H1 (cell line): ENCODE measurements around the gene BCL2L11. TPM values are rescaled to one million over a fixed set of nuclear protein-coding genes. Genes with fewer than 3 reads are reported as not detected.

Experiments
- CTCF ChIA-PET: fragments of 300-600 bp; sonication (Branson Sonifier 250); formaldehyde crosslinking; loops from one replicate; lab custom pipeline; 2021; ENCODE audit not compliant: partially characterized antibody; lab: Charles Lee
- POLR2A ChIA-PET: fragments of 300-600 bp; sonication (Branson Sonifier 250); formaldehyde crosslinking; loops from one replicate; lab custom pipeline; 2021; ENCODE audit warnings: inconsistent platforms; ENCODE audit not compliant: partially characterized antibody; lab: Charles Lee
- DNase-seq, 2 experiments: peaks; one replicate each; pipeline versions ENCODE4 v3.0.0 to v3.0.0-alpha.2; 2010 to 2022; ENCODE audit warnings: low spot score in 2 of 2, low read depth in 1 of 2, mixed read lengths in 1 of 2
- FAIRE-seq: peaks from 2 replicates; lab custom pipeline; 2011; peaks lifted over from hg19 to GRCh38; lab: Jason Lieb, UNC
- H2AFZ ChIP-seq: 2 replicates; pipeline ENCODE4 v1.8.1; 2012; ENCODE audit warnings: low read length, inconsistent platforms
- H2AK5ac ChIP-seq: 2 replicates; pipeline ENCODE4 v1.6.1; 2013; ENCODE audit warnings: low read depth, low read length
- H2BK120ac ChIP-seq: replicated peaks from 2 replicates; pipeline ENCODE3; 2013; ENCODE audit warnings: low read depth, low read length, inconsistent platforms
- H2BK12ac ChIP-seq: 2 replicates; pipeline ENCODE4 v1.6.1; 2013; ENCODE audit warnings: low read depth, low read length
- H2BK15ac ChIP-seq: 2 replicates; pipeline ENCODE4 v1.6.1; 2013; ENCODE audit warnings: low read length
- H2BK20ac ChIP-seq: 2 replicates; pipeline ENCODE4 v1.6.1; 2013; ENCODE audit warnings: low read length
- H2BK5ac ChIP-seq: 2 replicates; pipeline ENCODE4 v1.6.1; 2013; ENCODE audit warnings: low read depth, low read length
- H3K14ac ChIP-seq: 2 replicates; pipeline ENCODE4 v1.6.1; 2013; ENCODE audit warnings: inconsistent platforms; ENCODE audit not compliant: insufficient read length
- H3K18ac ChIP-seq: 2 replicates; pipeline ENCODE4 v1.6.1; 2013; ENCODE audit warnings: low read length; ENCODE audit errors: extremely low read depth
- H3K23ac ChIP-seq: 2 replicates; pipeline ENCODE4 v1.6.1; 2013; ENCODE audit warnings: inconsistent platforms; ENCODE audit not compliant: insufficient read length
- H3K23me2 ChIP-seq: 2 replicates; pipeline ENCODE4 v1.6.1; 2013; ENCODE audit warnings: low read depth, low read length
- H3K27ac ChIP-seq: 2 replicates; pipeline ENCODE4 v1.6.1; 2011; ENCODE audit warnings: low read depth, low read length, inconsistent platforms
- H3K27me3 ChIP-seq, 4 experiments: replicated peaks in 1 of 4; 1 replicate in 1 of 4; 2 replicates in 3 of 4; pipeline versions ENCODE4 v1.6.1 to v1.8.1; 2011 to 2013; ENCODE audit warnings: low read length in 3 of 4, mild to moderate bottlenecking in 3 of 4, inconsistent platforms in 2 of 4, mixed read lengths in 2 of 4, moderate library complexity in 1 of 4; ENCODE audit not compliant: control insufficient read depth in 3 of 4, insufficient read depth in 3 of 4; ENCODE audit errors: extremely low read depth in 1 of 4
- H3K36me3 ChIP-seq, 4 experiments: 2 replicates each; pipeline versions ENCODE4 v1.6.1 to v1.8.1; 2011 to 2013; ENCODE audit warnings: mild to moderate bottlenecking in 4 of 4, low read length in 3 of 4, moderate library complexity in 2 of 4, control low read depth in 1 of 4, inconsistent platforms in 1 of 4; ENCODE audit not compliant: insufficient read depth in 4 of 4, control insufficient read depth in 2 of 4
- H3K4ac ChIP-seq: replicated peaks from 2 replicates; pipeline ENCODE3; 2013; ENCODE audit warnings: low read length, low read depth, mixed read lengths, inconsistent platforms; ENCODE audit not compliant: insufficient read length
- H3K4me1 ChIP-seq, 4 experiments: replicated peaks in 1 of 4; 1 replicate in 1 of 4; 2 replicates in 3 of 4; pipeline versions ENCODE4 v1.6.1 to v1.8.1; 2011 to 2013; ENCODE audit warnings: low read length in 3 of 4, inconsistent platforms in 2 of 4, mixed read lengths in 1 of 4; ENCODE audit not compliant: insufficient read depth in 4 of 4, control insufficient read depth in 3 of 4
- H3K4me2 ChIP-seq, 2 experiments: 2 replicates each; pipeline versions ENCODE4 v1.6.1 to v1.8.1; 2011 to 2013; ENCODE audit warnings: low read depth in 2 of 2, low read length in 2 of 2, control low read depth in 1 of 2, inconsistent platforms in 1 of 2, mild to moderate bottlenecking in 1 of 2; ENCODE audit not compliant: insufficient read depth in 1 of 2
- H3K4me3 ChIP-seq, 4 experiments: fragments of 200-600, 300-600 bp in 1 of 4; sonication (generic), shearing (Covaris generic), sonication (Bioruptor Twin) in 1 of 4; 2 replicates each; pipeline versions ENCODE4 v1.5.1 to v1.8.1; 2011 to 2016; ENCODE audit warnings: low read length in 4 of 4, low read depth in 3 of 4, control low read depth in 2 of 4, inconsistent platforms in 2 of 4, mild to moderate bottlenecking in 2 of 4, mixed read lengths in 1 of 4, moderate library complexity in 1 of 4; ENCODE audit not compliant: insufficient read depth in 2 of 4; ENCODE audit errors: extremely low read depth in 1 of 4
- H3K56ac ChIP-seq: replicated peaks from 2 replicates; pipeline ENCODE3; 2013; ENCODE audit warnings: low read depth, mild to moderate bottlenecking, mixed read lengths, low read length, inconsistent platforms; ENCODE audit not compliant: insufficient read length
- H3K79me1 ChIP-seq: 2 replicates; pipeline ENCODE4 v1.6.1; 2013; ENCODE audit warnings: low read depth, low read length, control low read depth
- H3K79me2 ChIP-seq, 2 experiments: 2 replicates each; pipeline versions ENCODE4 v1.6.1 to v1.8.1; 2012 to 2013; ENCODE audit warnings: low read length in 2 of 2, mild to moderate bottlenecking in 2 of 2, inconsistent platforms in 1 of 2; ENCODE audit not compliant: insufficient read depth in 2 of 2, control insufficient read depth in 1 of 2
- H3K9ac ChIP-seq, 4 experiments: replicated peaks in 1 of 4; 1 replicate in 1 of 4; 2 replicates in 3 of 4; pipeline versions ENCODE4 v1.6.1 to v1.8.1; 2011 to 2013; ENCODE audit warnings: low read depth in 3 of 4, low read length in 3 of 4, control low read depth in 2 of 4, mild to moderate bottlenecking in 2 of 4, moderate library complexity in 2 of 4, inconsistent platforms in 1 of 4; ENCODE audit errors: extremely low read depth in 1 of 4
- H3K9me3 ChIP-seq, 2 experiments: 2 replicates each; pipeline versions ENCODE4 v1.6.1 to v1.8.1; 2012 to 2013; ENCODE audit warnings: mild to moderate bottlenecking in 2 of 2, moderate library complexity in 2 of 2, control low read depth in 1 of 2, inconsistent platforms in 1 of 2, low read depth in 1 of 2, low read length in 1 of 2, mixed read lengths in 1 of 2; ENCODE audit not compliant: insufficient read depth in 2 of 2
- H4K20me1 ChIP-seq, 2 experiments: replicated peaks in 1 of 2; 2 replicates each; pipeline versions ENCODE3 to v1.8.1; 2011 to 2013; ENCODE audit warnings: inconsistent platforms in 2 of 2, low read length in 2 of 2, mild to moderate bottlenecking in 1 of 2; ENCODE audit not compliant: insufficient read depth in 2 of 2, control insufficient read depth in 1 of 2
- H4K5ac ChIP-seq: 2 replicates; pipeline ENCODE4 v1.6.1; 2013; ENCODE audit warnings: low read length, low read depth, mixed read lengths, inconsistent platforms; ENCODE audit not compliant: insufficient read length
- H4K8ac ChIP-seq: 2 replicates; pipeline ENCODE4 v1.8.0; 2013; ENCODE audit warnings: mild to moderate bottlenecking, moderate library complexity, low read length, inconsistent platforms; ENCODE audit not compliant: insufficient read depth; ENCODE audit errors: extremely low read depth
- H4K91ac ChIP-seq: replicated peaks from 2 replicates; pipeline ENCODE3; 2013; ENCODE audit warnings: low read length, mixed read lengths, inconsistent platforms; ENCODE audit not compliant: insufficient read length
- ASH2L ChIP-seq: fragments of 200-600, 300-600 bp; sonication (generic); IDR thresholded peaks from one replicate; pipeline ENCODE4 v1.7.1; 2017; ENCODE audit warnings: low read length
- CHD2 ChIP-seq: IDR thresholded peaks from 2 replicates; pipeline ENCODE4 v1.6.1; 2012; ENCODE audit warnings: low read length, improper control_type of control experiment
- EZH2 ChIP-seq: fragments of 200-600 bp; sonication (generic); IDR thresholded peaks from 2 replicates; pipeline ENCODE4 v1.7.1; 2012; ENCODE audit warnings: low read depth, mild to moderate bottlenecking, moderate library complexity, low read length, inconsistent platforms; ENCODE audit not compliant: severe bottlenecking
- JUN ChIP-seq: IDR thresholded peaks from 2 replicates; pipeline ENCODE4 v1.6.1; 2011; ENCODE audit warnings: low read depth, mild to moderate bottlenecking, improper control_type of control experiment, low read length
- RNF2 ChIP-seq: fragments of 200-900, 300-1000 bp; sonication (generic); IDR thresholded peaks from 2 replicates; pipeline ENCODE4 v1.7.1; 2016; ENCODE audit warnings: borderline replicate concordance, low read depth, mild to moderate bottlenecking, antibody characterized with exemption, low read length; ENCODE audit not compliant: poor library complexity, severe bottlenecking; ENCODE audit errors: missing control alignments
- SIX5 ChIP-seq: IDR thresholded peaks from 2 replicates; pipeline ENCODE4 v1.6.1; 2011; ENCODE audit warnings: mild to moderate bottlenecking, low read depth, low read length
- SP1 ChIP-seq: IDR thresholded peaks from 2 replicates; pipeline ENCODE4 v1.6.1; 2011; ENCODE audit warnings: low read depth, low read length
- SRF ChIP-seq: IDR thresholded peaks from 2 replicates; pipeline ENCODE4 v1.6.1; 2011; ENCODE audit warnings: mild to moderate bottlenecking, low read depth, low read length, moderate library complexity
- TCF12 ChIP-seq: IDR thresholded peaks from 2 replicates; pipeline ENCODE4 v1.6.1; 2011; ENCODE audit warnings: low read depth, mild to moderate bottlenecking, low read length
- ZNF274 ChIP-seq: IDR thresholded peaks from 2 replicates; pipeline ENCODE4 v1.7.0; 2012; ENCODE audit warnings: low read length, borderline replicate concordance; ENCODE audit errors: extremely low read depth
- WGBS, 2 experiments: shearing (Covaris generic) in 1 of 2; methylation state at CpG; one replicate each; pipeline versions ENCODE4 v1.1.6 to v1.1.7; 2013 to 2015; ENCODE audit warnings: low lambda C conversion rate in 2 of 2, mixed read lengths in 2 of 2, inconsistent platforms in 1 of 2, low coverage in 1 of 2, missing lambda C conversion rate in 1 of 2; ENCODE audit not compliant: insufficient replicate concordance in 2 of 2, insufficient coverage in 1 of 2, insufficient read length in 1 of 2; ENCODE audit errors: extremely low coverage in 1 of 2, missing lambda C conversion rate in 1 of 2; 5-methylcytosine and 5-hydroxymethylcytosine counted together
- polyA plus RNA-seq, 7 experiments: library from polyadenylated mRNA; depleted of rRNA in 3 of 7; stranded (reverse) in 5 of 7; unstranded in 2 of 7; fragments of >200 nt in 5 of 7; fragments of 200-250 nt in 2 of 7; gene quantifications; 1 replicate in 5 of 7; 2 replicates in 1 of 7; 4 replicates in 1 of 7; pipeline versions ENCODE4 v1.2.1 to v1.2.3, GENCODE V29; 2011 to 2013; ENCODE audit warnings: missing spikeins in 2 of 7, mixed read lengths in 2 of 7
- total RNA-seq: library from RNA; stranded (reverse); fragmentation: NEBNext Ultra II Directional; extraction: Animal tissue kit (Norgen Biotek cat#: 25700); gene quantifications from 2 replicates; pipeline ENCODE4 v1.2.1, GENCODE V29; 2021
- TF ChIP-seq, protein P1 (sequence below): IDR thresholded peaks from 2 replicates; pipeline ENCODE4 v1.6.1; 2012; ENCODE audit warnings: low read length, inconsistent platforms
- TF ChIP-seq, protein P2 (sequence below): IDR thresholded peaks from 2 replicates; pipeline ENCODE4 v1.6.1; 2012; ENCODE audit warnings: inconsistent platforms

BCL2L11 gene
- total and polyA plus RNA-seq, 2 of the 8 experiments (the other 6 are each of a cell fraction or from before 2014, with no cell fraction given): 7.5 to 22.9 TPM

DNA sequence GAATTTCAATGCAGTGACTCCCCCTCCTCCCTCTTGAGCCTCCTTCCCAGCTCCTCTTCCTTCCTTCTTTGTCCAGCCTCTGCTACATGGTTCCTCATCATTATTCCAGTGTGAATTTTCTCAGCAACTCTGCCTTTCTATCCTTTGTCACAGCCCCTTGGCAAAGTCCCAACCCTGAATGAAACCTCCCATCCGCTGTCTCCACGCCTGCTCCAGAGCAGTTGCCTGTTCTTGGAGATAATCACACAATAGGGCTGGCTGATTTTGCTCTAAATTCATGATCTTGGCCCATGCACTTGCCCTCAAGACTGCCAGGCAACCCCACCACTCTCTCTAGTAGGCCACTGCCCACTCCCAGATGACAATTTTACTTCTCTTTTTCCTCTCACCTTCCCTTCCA, 61.4 kb downstream of the BCL2L11 start:
- H3K4me3 ChIP-seq: no peak overlapping the region
- no peaks in the 10 kb centered on the region for H3K9me3 ChIP-seq
- H2BK20ac ChIP-seq: no peak overlapping the region
- H4K8ac ChIP-seq: no peak overlapping the region
- H3K79me1 ChIP-seq: no peaks in the 10 kb centered on the region; the same call in 1 of the 2 replicates
- H3K23me2 ChIP-seq: no peaks in the 10 kb centered on the region; the same call in 1 of the 2 replicates
- H2AK5ac ChIP-seq: no peak overlapping the region
- no peak overlapping the region for H3K9ac ChIP-seq
- no peak overlapping the region for H3K56ac ChIP-seq
- H4K20me1 ChIP-seq: no peaks in the 10 kb centered on the region
- CTCF ChIA-PET: no interaction called here
- WGBS, 2 experiments: 91% methylated on average over 2 of the region's 2 CpGs; no CpG with 5 or more reads in 1 of the 2 experiments
- no peak overlapping the region for H2BK15ac ChIP-seq
- DNase-seq (no peak), FAIRE-seq (no peak)
- no peak overlapping the region for H2AFZ ChIP-seq
- no peak overlapping the region for H3K4me2 ChIP-seq
- H3K23ac ChIP-seq: no peak overlapping the region
- no peak overlapping the region for H3K4ac ChIP-seq
- no peak overlapping the region for H2BK5ac ChIP-seq
- POLR2A ChIA-PET: no interaction called here
- no peaks in the 10 kb centered on the region for H3K36me3 ChIP-seq
- no peaks in the 10 kb centered on the region for H3K79me2 ChIP-seq
- no peak overlapping the region for H4K5ac ChIP-seq
- no peaks in the 10 kb centered on the region for H3K27me3 ChIP-seq
- no peak overlapping the region for H4K91ac ChIP-seq
- H3K27ac ChIP-seq: no peak overlapping the region
- no peaks in the 10 kb centered on the region; a peak in 1 of 7 replicates for H3K4me1 ChIP-seq
- H3K14ac ChIP-seq: no peak overlapping the region
- no peak overlapping the region for H2BK120ac ChIP-seq
- H3K18ac ChIP-seq: no peak overlapping the region
- no peak overlapping the region for H2BK12ac ChIP-seq
- TF ChIP-seq ASH2L (no peak), SRF (no peak), SP1 (no peak), TCF12 (no peak), ZNF274 (no peak), CHD2 (no peak), JUN (no peak), SIX5 (no peak), RNF2 (no peak), EZH2 (no peak)
- TF ChIP-seq, protein P1, sequence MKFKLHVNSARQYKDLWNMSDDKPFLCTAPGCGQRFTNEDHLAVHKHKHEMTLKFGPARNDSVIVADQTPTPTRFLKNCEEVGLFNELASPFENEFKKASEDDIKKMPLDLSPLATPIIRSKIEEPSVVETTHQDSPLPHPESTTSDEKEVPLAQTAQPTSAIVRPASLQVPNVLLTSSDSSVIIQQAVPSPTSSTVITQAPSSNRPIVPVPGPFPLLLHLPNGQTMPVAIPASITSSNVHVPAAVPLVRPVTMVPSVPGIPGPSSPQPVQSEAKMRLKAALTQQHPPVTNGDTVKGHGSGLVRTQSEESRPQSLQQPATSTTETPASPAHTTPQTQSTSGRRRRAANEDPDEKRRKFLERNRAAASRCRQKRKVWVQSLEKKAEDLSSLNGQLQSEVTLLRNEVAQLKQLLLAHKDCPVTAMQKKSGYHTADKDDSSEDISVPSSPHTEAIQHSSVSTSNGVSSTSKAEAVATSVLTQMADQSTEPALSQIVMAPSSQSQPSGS: no peak
- TF ChIP-seq, protein P2, sequence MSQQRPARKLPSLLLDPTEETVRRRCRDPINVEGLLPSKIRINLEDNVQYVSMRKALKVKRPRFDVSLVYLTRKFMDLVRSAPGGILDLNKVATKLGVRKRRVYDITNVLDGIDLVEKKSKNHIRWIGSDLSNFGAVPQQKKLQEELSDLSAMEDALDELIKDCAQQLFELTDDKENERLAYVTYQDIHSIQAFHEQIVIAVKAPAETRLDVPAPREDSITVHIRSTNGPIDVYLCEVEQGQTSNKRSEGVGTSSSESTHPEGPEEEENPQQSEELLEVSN: no peak
